Stimulated activated CD8-positive, alpha-beta memory T cell treated with anti-CD3 and anti-CD28 coated beads, Interleukin-12 subunit alpha, Interleukin-12 subunit beta, amount 100 ng/mL, for 4 hours (primary cell): ENCODE data around the gene SLC35B1.
"Not testable (repeated sequence)": the region's sequence is repeated elsewhere in the genome, so short reads cannot be mapped to it uniquely, and the experiment has no call there.

Source experiments
- DNase-seq: peaks from one replicate; pipeline ENCODE4 v3.0.0-alpha.2; 2020; ENCODE audit warnings: low read depth

SLC35B1 gene

DNA sequence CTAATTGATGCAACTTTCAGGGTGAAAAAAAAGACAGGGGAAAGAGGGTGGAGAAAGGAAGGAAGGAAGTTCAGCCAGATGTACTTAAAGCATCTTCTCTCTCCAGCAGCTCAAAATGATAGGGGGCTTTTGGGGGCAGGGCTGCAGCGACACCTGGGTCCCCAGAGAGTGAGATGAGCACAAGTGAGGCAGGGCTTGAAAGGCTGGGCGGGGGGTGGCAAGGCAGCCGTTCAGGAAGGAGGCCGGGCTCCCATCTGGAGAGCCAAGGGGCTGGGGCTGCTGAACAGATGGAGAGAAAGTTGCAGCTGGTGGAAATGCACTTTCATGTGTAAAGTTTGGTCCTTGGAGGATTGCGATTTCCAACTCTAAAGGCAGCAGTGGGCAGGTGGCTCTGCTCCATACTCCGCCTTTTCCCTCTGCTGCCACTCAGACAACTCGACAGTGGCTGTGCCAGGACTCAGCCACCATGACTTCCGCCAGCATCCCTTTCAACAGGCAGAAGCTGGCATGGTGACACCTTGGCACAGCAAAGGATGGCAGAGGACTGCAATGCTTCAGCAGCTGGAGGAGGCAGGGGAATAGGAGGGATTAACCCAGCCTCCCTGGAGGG lies 7.7 kb downstream of the SLC35B1 start:
- no peak for DNase-seq

DNA sequence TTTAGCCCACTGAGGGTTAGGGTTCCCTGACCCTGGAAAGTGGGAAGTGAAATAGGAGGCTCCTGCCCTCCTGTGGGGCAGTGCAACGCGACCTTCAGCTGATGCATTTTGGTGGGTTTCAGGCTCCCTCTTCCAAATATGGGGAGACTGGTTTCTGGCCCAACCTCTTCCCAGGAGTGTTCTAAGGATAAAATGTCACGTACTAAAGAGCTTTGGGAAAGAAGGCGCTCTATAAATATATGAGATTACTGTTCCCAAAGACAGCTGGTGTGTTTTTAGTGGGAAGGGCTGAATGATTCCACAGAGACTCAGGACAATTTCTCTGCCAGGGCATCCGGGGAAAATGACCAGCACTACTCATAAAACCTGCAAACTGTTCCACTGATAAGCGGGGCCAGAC lies 9.8 kb downstream of the SLC35B1 start:
- no peak for DNase-seq

- DNase-seq: peak; percentile 59
Measured at GRCh38 chr17:49696233-49696761, 11.5 kb downstream of the SLC35B1 start.

- no peak for DNase-seq
Measured at GRCh38 chr17:49695698-49696232, 12.0 kb downstream of the SLC35B1 start.

GRCh38 chr17:49694847-49695697 lies 12.7 kb downstream of the SLC35B1 start:
- DNase-seq: peak; percentile 43

DNA sequence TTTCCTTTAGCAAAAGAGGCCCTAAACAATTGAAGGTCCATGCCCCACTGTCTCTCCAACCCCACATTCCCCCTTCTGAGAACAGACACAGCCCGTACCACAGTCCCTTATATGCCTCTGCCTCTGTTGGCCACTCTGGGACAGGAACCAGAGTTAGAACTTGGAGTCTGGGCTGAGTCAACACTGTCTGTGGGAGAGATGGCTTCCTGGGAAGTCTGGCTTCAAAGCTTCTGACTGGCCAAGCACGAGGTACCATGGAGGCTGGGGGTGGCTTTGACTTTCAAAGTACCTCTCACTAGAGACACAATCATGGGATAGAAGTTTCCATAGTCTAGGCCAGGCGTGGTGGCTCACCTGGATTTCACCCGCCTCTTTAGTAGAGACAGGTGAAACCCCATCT lies 15.0 kb downstream of the SLC35B1 start:
- no peak for DNase-seq

GRCh38 chr17:49691677-49692191 lies 16.0 kb downstream of the SLC35B1 start:
- DNase-seq: no peak

DNA sequence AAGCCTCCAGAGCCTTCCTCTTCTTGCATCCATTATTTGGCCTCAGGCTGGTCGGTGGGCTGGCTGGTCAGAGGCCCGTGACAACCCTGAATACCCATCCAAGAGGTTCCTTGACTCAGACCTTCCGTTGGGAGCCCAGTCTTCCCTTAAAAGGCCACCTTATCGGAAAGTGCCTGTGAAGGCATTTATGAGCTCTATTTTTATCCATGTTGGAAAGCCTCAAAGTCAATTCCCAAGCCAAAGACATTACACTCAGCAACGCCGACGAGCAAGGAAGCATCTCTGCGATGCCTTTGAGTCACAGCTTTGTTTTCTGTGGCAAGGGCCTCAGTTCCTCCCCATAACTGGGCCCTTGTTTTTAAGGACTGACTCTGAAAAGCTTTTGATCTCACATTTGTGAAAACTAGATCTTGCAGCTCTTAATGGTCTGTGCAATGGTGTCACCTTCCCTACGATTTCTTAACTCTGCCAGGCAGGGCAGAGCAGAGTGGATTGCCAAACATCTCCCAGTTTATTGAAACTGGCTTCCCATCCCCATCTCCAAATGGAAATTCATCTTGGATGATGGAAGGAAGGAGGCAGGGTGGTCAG lies 16.6 kb downstream of the SLC35B1 start:
- no peak for DNase-seq

DNA sequence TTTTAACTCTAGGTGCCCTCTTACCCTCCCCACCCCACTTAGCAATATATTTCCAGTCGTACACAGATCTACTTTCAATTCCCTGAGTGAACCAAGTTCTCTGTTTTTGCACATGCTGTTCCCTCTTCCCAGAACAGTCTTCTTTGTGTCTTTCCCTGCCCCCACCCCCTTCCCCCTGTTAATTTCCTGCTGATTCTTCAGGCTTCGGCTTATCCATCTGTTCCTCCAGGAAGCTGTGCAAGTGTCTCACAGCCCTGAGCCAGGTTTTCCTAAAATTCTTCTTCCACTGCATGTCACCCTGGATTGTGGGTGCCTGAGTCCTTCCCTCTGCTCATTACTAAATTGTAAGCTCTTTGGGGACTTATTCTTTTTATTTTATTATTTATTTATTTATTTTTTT lies 17.5 kb downstream of the SLC35B1 start:
- DNase-seq: no peak

GRCh38 chr17:49688848-49689247 lies 18.9 kb downstream of the SLC35B1 start:
- no peak for DNase-seq

- no peak for DNase-seq
Measured at GRCh38 chr17:49687878-49688491, 19.8 kb downstream of the SLC35B1 start.

DNA sequence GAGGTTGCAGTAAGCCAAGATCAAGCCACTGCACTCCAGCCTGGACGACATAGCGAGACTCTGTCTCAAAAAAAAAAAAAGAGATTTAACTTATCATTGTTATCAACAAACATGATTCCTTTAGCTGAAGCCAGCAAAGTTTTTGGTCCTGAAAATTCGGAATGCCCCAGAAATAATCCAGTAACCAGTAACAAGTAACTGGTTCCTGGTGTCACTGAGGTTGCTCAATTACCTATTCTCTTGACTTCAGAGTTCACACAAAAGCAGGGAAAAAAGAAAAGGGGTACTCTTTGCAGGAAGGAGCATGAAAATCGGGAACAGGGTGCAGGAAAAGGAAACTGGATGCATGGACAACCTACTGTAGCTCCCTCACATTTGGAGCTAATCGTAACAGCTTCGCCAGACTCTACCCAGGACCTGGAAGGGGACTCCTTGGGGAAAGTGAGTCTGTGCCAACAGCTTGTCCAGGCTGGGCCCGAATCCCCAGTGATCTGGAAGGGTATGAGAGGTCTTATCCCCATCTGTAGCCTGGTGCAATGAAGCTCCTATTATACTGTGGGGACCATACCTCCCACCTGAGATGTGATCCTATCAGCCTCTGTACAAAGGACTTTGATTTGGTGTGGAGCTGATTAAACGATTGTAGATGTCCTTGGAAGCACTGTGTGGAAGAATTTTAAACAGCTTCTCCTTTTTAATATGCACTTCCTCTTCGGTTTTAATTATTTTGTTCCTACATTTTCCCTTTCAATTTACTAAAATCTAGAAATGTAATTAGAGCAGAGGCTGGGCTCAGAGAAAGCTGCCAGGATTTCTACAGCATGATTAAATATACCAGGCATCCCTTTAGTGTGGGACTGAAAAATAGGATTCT lies 26.4 kb downstream of the SLC35B1 start:
- DNase-seq: no peak

GRCh38 chr17:49680314-49680713 lies 27.4 kb downstream of the SLC35B1 start:
- DNase-seq: no peak

DNA sequence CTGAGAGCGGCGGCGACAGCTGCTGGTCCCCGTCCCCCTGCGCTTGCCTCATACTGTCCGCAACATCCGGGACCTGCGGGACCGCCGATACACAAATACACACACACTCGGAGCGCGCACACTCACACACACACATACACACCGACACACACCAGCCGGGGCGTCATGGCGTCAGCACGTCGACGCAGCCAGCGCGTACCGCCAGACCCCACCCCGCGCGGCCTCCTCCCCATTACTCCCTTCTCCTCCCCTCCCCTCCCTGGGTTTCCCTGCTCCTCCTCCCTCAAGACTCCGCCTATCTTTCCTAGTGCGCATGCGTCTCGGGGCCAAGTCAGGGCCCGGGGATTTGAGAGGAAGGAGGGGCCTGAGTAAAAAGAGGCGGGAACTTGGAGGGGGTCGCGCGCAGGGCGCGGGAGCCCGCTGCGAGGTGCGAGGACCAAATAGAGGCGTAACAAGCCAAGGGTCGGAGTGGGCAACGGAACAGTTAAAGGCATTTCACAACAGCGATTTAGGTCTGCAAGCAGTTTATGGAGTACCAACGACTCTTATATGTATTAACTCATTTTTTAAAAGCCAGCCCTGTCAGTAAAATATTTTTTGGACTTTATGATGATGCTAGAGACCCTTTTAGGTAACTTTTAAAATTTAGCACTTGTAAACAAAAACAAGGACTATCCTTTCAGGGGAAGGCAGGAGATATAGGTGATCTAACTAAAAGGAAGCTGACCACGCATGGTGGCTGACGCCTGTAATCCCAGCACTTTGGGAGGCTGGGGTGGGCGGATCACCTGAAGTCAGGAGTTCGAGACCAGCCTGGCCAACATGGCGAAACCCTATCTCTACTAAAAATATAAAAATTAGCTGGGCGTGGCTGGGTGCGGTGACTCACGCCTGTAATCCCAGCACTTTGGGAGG lies 29.6 kb downstream of the SLC35B1 start, which contains the start of gene SPOP:
TSS of gene SPOP (minus strand) at position 165 of the 915 bp plus-strand sequence. CDS start 55,287 bp downstream, outside the sequence.
- DNase-seq: peak; percentile 97

GRCh38 chr17:49677134-49677932 lies 30.4 kb downstream of the SLC35B1 start:
- DNase-seq: peak; percentile 93

GRCh38 chr17:49676276-49676868 lies 31.4 kb downstream of the SLC35B1 start:
- no peak for DNase-seq

- no peak for DNase-seq
Measured at GRCh38 chr17:49674507-49674906, 33.3 kb downstream of the SLC35B1 start.

DNA sequence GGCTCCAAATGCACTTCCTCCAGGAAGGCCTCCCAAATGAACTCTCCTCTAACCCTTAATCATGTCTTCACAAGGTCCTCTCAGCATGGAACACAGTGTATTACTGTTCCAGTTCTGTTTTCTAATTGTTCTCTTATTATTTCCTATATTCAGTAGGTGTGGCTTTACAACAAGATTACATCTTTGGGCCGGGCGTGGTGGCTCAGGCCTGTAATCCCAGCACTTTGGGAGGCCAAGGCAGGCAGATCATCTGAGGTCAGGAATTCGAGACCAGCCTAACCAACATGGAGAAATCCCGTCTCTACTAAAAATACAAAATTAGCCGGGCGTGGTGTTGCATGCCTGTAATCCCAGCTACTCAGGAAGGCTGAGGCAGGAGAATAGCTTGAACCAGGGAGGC lies 34.1 kb downstream of the SLC35B1 start:
- not testable (repeated sequence) for DNase-seq
